ENCODE measurements around the gene KCNJ8.

- TF ChIP-seq SP1 (IDR thresholded peaks at IDR 0.05) (no peak), SUZ12 (IDR thresholded peaks at IDR 0.05) (no peak), ELF4 (IDR thresholded peaks at IDR 0.05) (no peak)
Measured at GRCh38 chr12:21800011-21800410, 25.5 kb upstream of the KCNJ8 start.
